HG03025 (cell line): Measurements from ENCODE around the gene CIAO3.

Source experiments
- ATAC-seq: cut with Tn5 transposase; IDR thresholded peaks from one replicate; pipeline ENCODE4 v1.9.1; 2021; ENCODE audit warnings: mild to moderate bottlenecking, moderate library complexity; ENCODE audit not compliant: unreplicated experiment, low FRiP score

CIAO3 gene

GRCh38 chr16:740764-741505 is at the start of gene CIAO3:
Gene CIAO3, minus strand, starts transcription at chr16:740997. Its CDS starts 12 bp downstream, at chr16:740985.
- peak; percentile 46 for ATAC-seq

GRCh38 chr16:790086-790485 is 49.3 kb upstream of the CIAO3 start:
- no peak for ATAC-seq

- no peak for ATAC-seq
Measured at GRCh38 chr16:789191-789850, 48.5 kb upstream of the CIAO3 start.

DNA sequence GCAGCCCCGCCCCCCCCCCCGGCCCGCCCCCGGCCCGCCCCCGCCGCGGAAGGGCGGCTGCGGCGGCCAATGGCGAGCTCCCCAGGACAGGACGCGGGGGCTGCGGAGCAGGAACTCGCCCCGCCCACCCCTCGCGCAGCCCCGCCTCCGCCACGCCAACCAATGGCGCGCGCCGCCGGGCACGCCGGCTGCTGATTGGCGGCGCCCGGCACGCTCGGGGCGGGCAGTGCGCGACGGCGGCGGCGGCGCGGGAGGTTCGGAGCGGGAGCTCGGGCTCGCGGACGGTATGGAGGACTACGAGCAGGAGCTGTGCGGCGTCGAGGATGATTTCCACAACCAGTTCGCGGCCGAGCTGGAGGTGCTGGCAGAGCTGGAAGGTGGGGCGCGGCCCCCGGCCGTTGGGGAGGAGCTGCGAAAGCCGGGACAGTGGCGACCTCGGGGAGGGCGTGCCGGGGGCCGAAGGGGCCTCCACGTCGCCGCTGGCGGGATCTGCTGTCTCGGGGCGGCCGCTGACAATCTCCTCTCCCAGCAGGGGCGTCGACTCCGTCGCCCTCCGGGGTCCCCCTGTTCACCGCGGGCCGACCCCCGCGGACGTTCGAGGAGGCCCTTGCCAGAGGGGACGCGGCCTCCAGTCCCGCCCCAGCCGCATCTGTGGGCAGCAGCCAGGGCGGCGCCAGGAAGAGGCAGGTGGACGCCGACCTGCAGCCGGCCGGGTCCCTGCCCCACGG is 47.8 kb upstream of the CIAO3 start, which contains the start of gene CHTF18:
Gene CHTF18 (plus strand): TSS at position 222 of the 728 bp plus-strand sequence. CDS start 65 bp downstream, at position 287.
- ATAC-seq = peak; percentile 44

GRCh38 chr16:787978-788398 is 47.2 kb upstream of the CIAO3 start, which contains the start of gene RPUSD1:
Gene RPUSD1, minus strand, starts transcription at chr16:788381. Its CDS starts 644 bp downstream, at chr16:787737.
- ATAC-seq = peak; percentile 18

DNA sequence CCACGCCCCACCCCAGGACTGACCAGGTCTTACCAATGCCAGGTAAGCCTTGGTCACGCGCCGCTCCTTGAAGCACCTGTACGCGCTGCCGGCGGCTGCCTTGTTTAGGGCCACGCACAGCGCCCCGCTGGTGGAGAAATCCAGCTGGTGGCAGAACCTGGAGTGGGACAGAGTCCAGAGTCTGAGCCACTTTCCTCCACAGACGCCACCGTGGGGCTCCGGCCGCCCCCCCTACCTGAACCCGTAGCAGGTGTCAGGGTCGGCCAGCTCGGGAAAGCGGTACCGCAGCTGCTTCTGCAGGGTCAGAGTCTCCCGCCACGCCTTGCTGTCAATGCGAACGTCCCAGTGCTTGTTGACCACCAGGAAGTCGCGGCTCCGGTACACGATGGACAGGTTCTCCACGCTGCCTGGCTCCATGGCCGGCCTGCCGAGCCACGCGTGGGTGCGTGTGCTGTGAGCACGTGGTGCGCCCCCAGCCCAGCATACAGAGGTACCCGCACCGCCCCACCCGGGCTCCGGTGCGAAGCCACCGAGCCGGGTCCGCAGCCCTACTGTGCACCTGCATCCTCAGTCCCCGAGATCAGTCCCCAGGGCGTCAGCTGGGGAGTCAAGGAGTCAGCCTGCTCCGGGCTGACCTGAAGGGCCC is 46.6 kb upstream of the CIAO3 start:
- ATAC-seq = no peak

- ATAC-seq = no peak
Measured at GRCh38 chr16:785563-786535, 45.1 kb upstream of the CIAO3 start.

GRCh38 chr16:784431-784830 is 43.6 kb upstream of the CIAO3 start:
- no peak for ATAC-seq

DNA sequence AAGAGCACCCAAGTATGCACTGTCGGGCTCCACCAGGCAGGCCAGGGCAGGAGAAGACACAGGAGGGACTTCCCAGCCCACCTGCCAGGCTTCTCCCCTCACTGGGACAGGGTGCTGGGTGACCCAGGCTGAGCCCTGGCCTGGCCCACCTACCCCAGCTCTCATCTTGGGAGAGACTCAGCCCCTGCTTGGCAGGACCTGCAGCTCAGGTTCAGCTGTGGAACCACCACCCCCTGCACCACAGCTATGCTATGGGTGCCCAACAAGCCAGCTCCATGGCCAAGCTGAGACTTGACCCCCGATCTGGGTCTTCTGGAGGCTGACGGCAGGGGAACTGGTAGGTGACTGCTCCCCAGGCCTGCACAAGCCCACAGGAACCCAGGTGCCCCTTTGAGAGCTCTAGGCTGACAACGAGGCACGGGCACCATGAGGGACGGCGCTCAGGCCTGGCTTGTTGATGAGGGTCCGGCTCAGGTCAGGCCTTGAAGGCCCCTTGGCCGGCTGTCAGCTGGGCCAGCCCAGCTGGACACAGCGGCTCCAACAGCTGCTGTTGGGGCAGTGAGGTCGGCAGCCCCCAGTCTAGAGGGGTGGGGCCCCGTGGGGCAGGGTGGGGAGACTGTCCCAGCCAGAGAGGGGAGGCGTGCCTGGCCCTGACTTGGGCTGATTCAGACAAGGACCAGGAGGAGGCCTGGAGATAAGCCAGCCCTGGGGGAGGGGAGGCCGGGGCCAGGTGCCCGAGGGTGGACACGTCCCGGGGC is 42.8 kb upstream of the CIAO3 start:
- ATAC-seq = no peak

DNA sequence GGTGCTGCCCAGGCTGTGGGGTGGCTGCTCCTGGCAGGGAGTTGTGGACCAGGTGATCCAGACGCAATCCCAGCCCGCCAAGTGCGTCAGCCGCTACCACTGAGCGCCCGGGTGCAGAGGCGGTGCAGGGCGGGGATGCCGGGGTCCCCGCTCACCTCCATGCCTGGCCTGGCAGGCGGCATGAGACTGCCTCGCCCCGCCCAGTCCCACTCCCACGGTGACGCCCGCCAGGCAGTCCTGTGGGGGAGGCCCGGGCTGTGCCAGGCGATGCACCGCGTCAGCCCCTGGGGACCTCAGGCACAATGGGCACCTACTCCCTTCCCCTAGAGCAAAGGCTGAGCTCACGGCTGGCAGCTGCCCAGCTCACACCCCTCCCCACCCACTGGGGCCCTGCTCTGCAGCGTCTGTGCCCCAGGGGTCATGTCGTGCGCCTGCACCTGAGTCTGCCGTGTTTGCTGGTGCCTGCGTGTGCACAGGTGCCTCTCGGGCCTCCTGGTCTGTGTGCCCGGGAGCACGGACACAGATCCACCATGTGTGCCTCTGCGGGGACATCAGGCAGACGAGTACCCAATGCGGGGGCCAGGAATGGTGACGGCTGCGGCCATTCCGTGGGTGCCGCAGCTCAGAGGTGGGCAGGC is 42.1 kb upstream of the CIAO3 start:
- no peak for ATAC-seq

GRCh38 chr16:782258-782657 is 41.5 kb upstream of the CIAO3 start:
- ATAC-seq = no peak

DNA sequence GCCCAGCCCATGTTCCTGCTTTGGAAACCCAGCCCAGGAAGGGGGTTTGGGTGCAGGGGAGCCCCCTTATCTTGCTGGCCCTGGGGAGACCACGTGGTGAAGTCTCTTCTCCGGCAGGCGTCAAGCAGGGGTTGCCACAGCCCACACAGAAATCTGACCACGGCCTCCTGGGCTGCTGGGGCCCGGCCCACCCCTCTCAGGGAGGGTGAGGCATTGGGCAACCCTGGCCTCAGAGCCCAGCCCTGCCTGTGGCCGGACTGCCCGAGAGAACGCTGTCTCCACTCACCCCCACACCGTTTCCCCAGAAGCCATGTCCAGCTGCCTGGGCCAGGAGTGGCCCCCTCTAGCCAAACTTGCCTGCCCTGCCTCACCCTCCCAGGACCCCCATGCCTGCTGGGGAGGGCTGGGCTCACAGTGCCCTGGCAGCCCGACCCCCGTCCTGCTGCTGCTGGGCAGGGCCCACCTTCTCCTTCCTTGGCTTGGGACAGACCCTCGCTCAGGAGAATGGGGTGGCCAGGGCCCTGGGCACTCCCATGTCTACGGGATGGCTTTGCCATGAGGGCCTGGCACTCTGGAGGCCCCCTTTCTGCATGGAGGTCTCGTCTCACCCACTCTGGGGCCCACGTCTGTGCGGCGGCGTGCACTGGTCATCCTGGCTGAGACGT is 40.7 kb upstream of the CIAO3 start:
- ATAC-seq = no peak

DNA sequence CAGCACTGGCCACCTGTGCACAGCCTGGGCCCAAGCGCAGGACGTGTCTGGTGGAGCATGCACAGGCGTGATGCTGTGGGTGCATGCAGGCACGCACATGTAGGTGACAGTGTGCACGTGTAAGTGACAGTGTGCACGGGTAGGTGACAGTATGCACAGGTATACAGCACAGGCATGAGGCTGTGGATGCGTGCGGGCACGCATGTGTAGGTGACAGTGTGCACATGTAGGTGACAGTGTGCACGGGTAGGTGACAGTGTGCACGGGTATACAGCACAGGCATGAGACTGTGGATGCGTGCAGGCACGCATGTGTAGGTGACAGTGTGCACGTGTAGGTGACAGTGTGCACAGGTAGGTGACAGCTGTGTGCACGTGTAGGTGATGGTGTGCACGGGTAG is 39.5 kb upstream of the CIAO3 start:
- ATAC-seq = no peak

GRCh38 chr16:779561-779960 is 38.8 kb upstream of the CIAO3 start:
- no peak for ATAC-seq

- ATAC-seq = no peak
Measured at GRCh38 chr16:778909-779527, 38.2 kb upstream of the CIAO3 start.

DNA sequence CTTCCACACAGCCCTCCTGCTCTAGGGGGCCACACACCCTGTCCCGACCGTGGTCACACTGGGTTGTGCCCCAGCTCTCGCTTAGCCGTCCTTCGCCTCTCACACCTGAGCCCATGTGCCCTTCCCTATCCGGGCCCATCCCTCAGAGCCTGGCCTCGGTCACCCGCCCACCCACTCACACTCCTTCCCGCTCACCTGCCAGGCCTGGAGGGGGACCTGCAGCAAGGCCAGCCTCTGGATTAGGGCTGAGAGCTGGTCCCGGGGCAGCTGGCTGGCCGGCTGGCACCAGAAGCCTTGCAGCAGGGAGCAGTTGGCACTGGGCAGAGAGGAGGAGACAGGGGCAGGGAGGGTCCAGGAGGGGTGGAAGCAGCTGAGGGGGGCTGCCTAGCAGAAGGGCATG is 37.6 kb upstream of the CIAO3 start:
- ATAC-seq = no peak

DNA sequence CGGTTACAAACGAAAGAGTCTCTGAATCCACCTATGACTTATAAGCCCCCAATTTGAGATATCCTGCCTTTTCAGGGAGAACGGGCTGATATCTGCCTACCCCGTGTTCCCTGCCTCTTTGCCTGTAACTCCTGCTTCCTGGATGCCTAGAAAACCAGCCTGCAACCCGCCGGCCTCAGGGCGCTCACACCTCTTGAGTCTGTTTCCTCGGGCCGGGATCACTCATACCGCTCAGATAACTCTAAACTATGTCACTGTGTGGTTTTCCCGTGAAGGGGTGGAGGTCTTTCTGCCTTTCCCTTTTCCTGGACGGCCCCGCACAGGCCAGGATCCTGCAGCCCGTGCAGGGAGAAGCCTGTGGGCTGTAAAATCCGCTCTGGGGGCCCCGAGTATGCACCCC is 37.0 kb upstream of the CIAO3 start:
- ATAC-seq = no peak
